Activated CD4-positive, alpha-beta T cell treated with anti-CD3 and anti-CD28 coated beads, Interleukin-2, amount 10 ng/mL, durations not matched to agents 24 days and 14 days (primary cell): Measurements from ENCODE around the gene SMARCD3. TPM values are rescaled to one million over a fixed set of nuclear protein-coding genes. Genes with fewer than 3 reads are reported as not detected.

Experiments
- DNase-seq: peaks from one replicate; pipeline ENCODE4 v3.0.0; 2022
- H3K27ac Mint-ChIP-seq: one replicate; pipeline ENCODE4 v1.8.0; 2022; ENCODE audit warnings: mild to moderate bottlenecking, mixed read lengths
- H3K27me3 Mint-ChIP-seq: one replicate; pipeline ENCODE4 v1.8.0; 2022; ENCODE audit warnings: mixed read lengths
- H3K36me3 Mint-ChIP-seq: one replicate; pipeline ENCODE4 v1.8.0; 2022; ENCODE audit warnings: low read depth, mild to moderate bottlenecking, mixed read lengths
- H3K4me1 Mint-ChIP-seq: one replicate; pipeline ENCODE4 v1.8.0; 2021; ENCODE audit warnings: mixed read lengths
- H3K4me3 Mint-ChIP-seq: one replicate; pipeline ENCODE4 v1.8.0; 2022; ENCODE audit warnings: mild to moderate bottlenecking, moderate library complexity, mixed read lengths
- H3K9me3 Mint-ChIP-seq: one replicate; pipeline ENCODE4 v1.8.0; 2021; ENCODE audit warnings: mixed read lengths
- intact Hi-C: fragments of 100-400 bp; cut with micrococcal nuclease; formaldehyde crosslinking; loops from one replicate; pipeline ENCODE4 v1.15.1; 2023
- total RNA-seq: library from RNA; stranded (reverse); gene quantifications from 2 replicates; pipeline ENCODE4 v1.2.3, GENCODE V29; 2022

Gene SMARCD3
- total RNA-seq, 1 donor from 2014 or later = 2.9 TPM

DNA sequence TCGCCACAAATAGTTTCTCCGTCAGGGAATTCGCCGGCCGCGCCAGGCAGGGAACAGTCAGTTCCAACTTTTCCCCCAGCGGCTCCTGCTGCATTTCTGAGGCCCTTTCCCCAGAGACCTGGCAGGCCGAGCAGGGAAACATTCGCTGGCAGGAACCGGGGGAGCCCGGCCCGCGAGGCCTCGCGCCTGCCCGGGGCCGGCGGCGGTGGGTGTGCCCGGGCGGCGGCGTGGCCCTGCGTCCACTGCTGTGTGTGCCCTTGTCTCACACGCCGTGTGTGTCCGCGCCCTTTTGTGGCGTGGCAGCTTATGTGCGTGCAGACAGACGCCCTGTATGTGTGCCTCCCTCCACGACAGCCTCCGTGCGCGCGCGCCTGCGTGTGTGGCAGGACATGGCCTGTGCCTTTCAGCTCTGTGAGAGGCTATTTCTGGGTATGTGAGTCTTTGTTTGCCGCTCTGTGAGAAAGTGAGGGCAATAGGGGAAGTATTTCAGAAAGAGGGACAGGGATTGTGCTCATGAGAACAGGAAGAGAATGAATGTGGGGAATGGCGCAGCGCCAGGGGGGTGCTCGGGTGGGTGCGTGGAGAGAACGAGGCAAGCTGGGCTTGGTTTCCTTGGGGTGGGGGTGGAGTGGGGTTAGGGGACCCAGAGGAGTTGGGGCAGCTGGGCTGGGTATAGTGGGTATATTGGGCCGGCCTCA lies 689 bp upstream of the SMARCD3 start:
- peaks cover 24% of the 10 kb centered on the region for H3K4me1 Mint-ChIP-seq
- no peaks in the 10 kb centered on the region for H3K36me3 Mint-ChIP-seq
- H3K4me3 Mint-ChIP-seq = peak overlapping the region; percentile 50
- H3K27ac Mint-ChIP-seq = no peak overlapping the region
- DNase-seq = peak; percentile 79
- peaks cover 69% of the 10 kb centered on the region for H3K27me3 Mint-ChIP-seq
- H3K9me3 Mint-ChIP-seq = no peaks in the 10 kb centered on the region
- intact Hi-C loops = loop anchor here (2.0 to 10.0 kb wide), 3 partner anchors 28 to 196 kb away; partner anchors contain the start of gene CRYGN

DNA sequence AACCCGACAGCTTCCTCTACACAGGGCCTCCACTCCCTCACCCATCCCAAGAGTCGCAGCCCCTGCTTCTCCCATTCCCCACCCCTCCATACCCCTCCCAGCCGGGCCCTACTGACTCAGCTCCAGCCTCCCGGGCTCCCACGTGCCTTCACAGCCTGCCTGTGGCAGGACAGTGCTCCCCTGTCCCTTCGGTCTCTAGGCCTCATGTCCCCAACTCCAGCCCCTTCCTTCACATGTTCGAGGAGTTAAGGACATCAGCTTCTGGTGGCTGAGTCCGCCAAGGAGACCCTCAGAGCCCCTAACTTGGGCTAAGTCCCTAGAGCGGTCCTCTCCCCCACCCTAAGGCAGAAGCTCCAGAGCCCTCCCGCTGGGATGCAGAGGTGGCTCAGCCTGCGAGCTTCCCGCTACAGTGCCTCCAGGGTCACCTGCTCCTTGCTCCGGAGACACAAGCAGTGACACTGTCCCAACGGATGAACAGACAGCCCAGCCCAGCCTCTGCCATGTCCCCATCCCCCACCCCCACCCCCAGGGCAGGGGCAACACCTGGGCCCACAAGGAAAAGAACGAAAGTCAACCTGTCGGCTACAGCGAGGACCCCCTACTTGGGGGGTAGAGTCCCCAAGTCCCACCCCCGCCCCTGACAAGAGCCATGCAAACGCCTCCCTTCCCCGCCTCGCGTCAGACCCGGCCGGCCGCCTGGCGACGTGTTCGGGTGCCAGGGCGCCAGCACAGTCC lies 716 bp downstream of the SMARCD3 start:
- Mint-ChIP-seq H3K36me3 (no peaks in the 10 kb centered on the region), H3K27ac (no peak overlapping the region), H3K4me3 (peak overlapping the region; percentile 55), H3K27me3 (peaks cover 58% of the 10 kb centered on the region), H3K4me1 (peaks cover 36% of the 10 kb centered on the region), H3K9me3 (no peaks in the 10 kb centered on the region)
- no peak for DNase-seq
- intact Hi-C loops = loop anchor here (2.0 to 10.0 kb wide), 3 partner anchors 29 to 197 kb away; partner anchors contain the start of gene CRYGN

DNA sequence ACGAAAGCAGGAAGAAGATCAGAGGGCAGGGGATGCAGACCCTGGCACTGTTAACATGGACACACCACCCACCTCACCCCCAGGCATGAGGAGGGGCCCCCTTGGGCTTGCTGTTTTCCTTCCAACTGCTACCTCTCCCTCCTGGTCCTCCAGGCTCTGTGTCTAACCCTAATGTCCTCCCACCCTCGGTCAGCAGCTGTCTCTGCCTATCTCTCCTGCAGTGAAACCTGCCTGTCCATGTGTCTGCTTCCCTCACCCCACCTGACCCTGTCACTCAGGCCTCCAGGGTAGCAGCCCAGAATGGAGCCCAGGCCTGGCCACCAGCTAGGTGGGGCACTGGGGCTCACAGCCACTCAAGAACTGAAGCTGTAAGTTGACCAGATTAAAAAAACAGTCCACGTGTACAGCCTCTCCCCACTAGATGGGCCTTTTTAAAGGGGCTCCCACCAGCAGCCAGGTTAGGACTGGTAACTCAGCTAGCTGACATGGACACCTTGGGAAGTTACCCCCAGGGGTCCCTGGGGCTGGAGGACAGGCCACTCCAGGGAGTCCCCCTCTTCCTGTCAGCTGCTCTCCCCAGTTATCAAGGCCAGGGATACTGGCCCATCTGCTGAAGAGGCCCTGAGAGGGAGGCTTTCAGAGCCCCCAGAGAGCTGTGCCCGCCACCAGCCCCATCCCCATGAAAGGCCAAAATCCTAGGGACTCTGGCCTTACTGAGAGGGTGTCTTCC lies 1.5 kb downstream of the SMARCD3 start:
- H3K4me1 Mint-ChIP-seq = peaks cover 36% of the 10 kb centered on the region
- no peaks in the 10 kb centered on the region for H3K9me3 Mint-ChIP-seq
- intact Hi-C loops = loop anchor here (10.0 kb wide), 2 partner anchors 122 to 198 kb away; partner anchors contain the start of gene CRYGN
- no peaks in the 10 kb centered on the region for H3K36me3 Mint-ChIP-seq
- peak overlapping the region; percentile 37 for H3K4me3 Mint-ChIP-seq
- H3K27me3 Mint-ChIP-seq = peaks cover 51% of the 10 kb centered on the region
- H3K27ac Mint-ChIP-seq = peak overlapping the region; percentile 41
- DNase-seq = no peak

DNA sequence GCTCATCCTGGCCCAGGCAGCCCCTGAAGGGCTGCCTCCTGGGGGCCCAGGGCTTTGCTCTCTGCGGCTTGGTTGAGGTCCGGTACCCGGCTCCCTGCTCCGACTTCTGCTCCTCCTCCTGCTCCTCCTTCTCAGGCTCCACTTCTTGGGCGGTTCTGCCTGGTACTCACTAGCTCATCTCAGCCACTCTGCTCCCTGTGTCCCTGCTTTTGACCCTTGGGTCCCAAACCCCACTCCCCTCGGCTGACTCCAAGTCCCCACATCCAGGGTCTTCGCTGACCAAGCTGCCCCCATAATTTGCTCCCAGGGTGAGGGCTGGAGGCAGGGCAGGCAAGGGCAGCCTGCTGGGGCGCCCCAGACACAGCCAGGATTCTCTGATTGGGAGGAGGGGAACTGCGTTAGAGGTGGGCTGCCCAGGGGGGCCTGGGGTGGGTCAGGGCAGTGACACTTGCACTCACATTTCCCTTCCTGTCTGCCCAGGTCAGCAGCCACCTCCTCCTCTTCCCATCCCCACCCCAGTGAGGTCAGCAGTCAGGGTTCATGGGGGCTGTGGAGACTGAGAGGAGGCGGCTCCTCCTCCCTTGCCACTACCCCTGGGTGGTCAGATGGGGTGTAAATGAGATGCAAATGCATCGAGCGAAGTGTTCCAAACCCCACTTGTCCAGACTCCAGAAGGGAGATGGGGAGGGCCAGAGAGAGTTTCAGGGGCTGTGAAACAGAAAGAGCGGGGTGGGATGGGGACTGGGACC lies 2.2 kb downstream of the SMARCD3 start:
- Mint-ChIP-seq H3K9me3 (no peaks in the 10 kb centered on the region), H3K4me3 (peak overlapping the region; percentile 61), H3K36me3 (no peaks in the 10 kb centered on the region), H3K27ac (no peak overlapping the region), H3K4me1 (peaks cover 36% of the 10 kb centered on the region), H3K27me3 (peaks cover 50% of the 10 kb centered on the region)
- DNase-seq = no peak
- intact Hi-C loops = loop anchor here (10.0 kb wide), 2 partner anchors 121 to 199 kb away; partner anchors contain the start of gene CRYGN

DNA sequence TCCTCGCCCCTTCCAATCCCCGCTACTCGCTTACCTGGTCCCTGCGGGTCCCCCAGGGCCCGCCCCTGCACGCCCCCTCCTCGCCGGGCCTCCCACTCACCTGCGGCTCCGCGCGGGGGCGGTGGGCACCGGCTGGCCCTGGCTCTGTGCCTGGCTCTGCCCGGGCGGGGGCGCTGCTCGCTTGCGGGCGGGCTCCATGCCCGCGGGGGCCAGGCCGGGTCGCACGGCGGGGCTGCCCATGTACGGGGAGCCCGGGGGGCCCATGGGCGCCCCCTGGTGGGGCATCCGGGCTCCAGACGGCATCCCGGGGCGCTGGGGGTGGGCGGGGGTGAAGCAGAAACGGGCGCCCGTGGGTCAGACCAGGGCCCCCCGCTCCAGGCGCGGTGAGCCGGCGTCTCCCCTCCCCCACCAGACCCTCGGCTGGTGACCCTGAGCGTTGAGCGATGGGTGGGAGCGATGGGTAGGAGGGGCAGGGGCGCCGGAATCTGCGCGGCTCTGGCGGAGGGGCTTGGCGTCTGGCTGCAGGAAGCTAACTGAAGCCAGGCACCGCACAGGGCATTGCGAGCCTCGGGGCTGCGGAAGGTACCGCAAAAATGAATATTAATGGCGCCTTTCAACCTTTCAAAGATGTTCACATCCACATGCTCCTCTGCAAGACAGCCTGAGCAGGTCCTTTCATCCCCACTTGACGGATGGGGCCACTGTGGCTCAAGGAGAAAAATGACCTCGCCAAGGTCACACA lies 3.0 kb downstream of the SMARCD3 start:
- H3K4me3 Mint-ChIP-seq = peak overlapping the region; percentile 70
- H3K36me3 Mint-ChIP-seq = no peaks in the 10 kb centered on the region
- DNase-seq = peak; percentile 91
- no peak overlapping the region for H3K27ac Mint-ChIP-seq
- no peaks in the 10 kb centered on the region for H3K9me3 Mint-ChIP-seq
- peaks cover 35% of the 10 kb centered on the region for H3K4me1 Mint-ChIP-seq
- H3K27me3 Mint-ChIP-seq = peaks cover 42% of the 10 kb centered on the region
- intact Hi-C loops = loop anchor here (1.0 to 10.0 kb wide), 5 partner anchors 19 to 199 kb away; partner anchors contain the start of genes ABCF2 and CRYGN

DNA sequence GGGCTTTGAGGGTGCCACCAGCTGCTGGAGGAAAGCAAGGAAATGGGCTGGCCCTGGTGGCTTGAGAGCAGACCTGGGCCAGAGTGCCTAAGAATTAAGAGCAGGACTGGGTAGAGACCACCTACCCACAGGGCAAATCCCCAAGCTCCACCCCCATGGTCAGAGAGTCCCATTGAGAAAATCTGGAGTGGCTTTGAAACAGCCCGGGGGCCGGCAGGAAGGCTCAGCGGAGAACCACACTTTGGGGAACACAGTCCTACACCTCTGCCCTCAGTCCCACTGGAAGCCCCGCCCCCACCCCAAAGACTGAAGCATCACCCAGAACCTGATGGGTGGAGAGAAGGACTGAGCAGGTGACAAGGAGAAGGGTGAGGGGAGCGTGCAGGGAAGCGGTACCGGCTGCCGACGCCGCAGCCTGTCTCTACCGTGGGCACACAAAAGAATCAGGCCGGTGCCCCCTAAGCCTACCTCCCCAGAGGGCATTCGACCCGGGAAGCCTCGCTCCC lies 3.6 kb downstream of the SMARCD3 start:
- no peak for DNase-seq

DNA sequence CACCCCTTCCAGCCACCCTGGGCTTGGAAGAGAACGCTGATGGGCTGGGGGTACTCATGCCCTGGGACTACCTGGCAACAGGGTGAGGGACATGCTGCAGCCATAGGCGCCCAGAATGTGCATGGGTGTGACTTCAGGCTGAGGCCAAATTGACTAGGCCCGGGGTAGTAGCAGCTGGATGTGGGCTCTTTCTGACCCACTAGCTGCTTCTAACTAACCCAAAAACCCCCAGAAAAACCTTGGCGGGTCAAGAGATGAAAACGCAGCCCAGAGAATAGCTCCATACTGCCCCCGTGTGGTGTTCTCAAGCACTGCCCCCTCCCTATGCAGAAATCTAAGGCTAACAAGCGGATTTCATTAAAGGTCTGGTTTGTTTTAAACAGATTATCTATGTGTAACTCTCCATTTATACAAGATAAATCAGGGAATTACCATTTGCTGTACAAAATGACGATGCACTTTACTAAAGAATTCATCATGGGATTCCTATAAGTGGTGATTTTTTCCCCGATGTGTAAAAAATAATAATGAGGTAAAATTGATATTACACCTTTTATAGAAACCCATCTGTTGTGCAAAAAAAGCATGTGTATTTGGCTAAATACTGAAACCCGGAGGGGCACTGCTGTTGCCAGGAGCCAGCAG lies 4.2 kb downstream of the SMARCD3 start:
- H3K4me1 Mint-ChIP-seq = peaks cover 34% of the 10 kb centered on the region
- peak overlapping the region; percentile 70 for H3K4me3 Mint-ChIP-seq
- H3K36me3 Mint-ChIP-seq = peaks cover 5% of the 10 kb centered on the region
- intact Hi-C loops = loop anchor here (1.0 to 10.0 kb wide), 5 partner anchors 11 to 200 kb away; partner anchors contain the start of genes ABCF2 and CRYGN
- H3K27me3 Mint-ChIP-seq = peaks cover 32% of the 10 kb centered on the region
- no peaks in the 10 kb centered on the region for H3K9me3 Mint-ChIP-seq
- peak; percentile 89 for DNase-seq
- H3K27ac Mint-ChIP-seq = no peak overlapping the region

More for the DNA sequence above, 3.6 kb downstream of the SMARCD3 start:
- intact Hi-C loops = loop anchor here (1.0 to 10.0 kb wide), 6 partner anchors 12 to 200 kb away; partner anchors contain the start of genes ABCF2 and CRYGN
- Mint-ChIP-seq H3K27me3 (peaks cover 36% of the 10 kb centered on the region), H3K4me1 (peaks cover 35% of the 10 kb centered on the region), H3K4me3 (peak overlapping the region; percentile 70), H3K27ac (no peak overlapping the region), H3K9me3 (no peaks in the 10 kb centered on the region), H3K36me3 (peaks cover 3% of the 10 kb centered on the region)

DNA sequence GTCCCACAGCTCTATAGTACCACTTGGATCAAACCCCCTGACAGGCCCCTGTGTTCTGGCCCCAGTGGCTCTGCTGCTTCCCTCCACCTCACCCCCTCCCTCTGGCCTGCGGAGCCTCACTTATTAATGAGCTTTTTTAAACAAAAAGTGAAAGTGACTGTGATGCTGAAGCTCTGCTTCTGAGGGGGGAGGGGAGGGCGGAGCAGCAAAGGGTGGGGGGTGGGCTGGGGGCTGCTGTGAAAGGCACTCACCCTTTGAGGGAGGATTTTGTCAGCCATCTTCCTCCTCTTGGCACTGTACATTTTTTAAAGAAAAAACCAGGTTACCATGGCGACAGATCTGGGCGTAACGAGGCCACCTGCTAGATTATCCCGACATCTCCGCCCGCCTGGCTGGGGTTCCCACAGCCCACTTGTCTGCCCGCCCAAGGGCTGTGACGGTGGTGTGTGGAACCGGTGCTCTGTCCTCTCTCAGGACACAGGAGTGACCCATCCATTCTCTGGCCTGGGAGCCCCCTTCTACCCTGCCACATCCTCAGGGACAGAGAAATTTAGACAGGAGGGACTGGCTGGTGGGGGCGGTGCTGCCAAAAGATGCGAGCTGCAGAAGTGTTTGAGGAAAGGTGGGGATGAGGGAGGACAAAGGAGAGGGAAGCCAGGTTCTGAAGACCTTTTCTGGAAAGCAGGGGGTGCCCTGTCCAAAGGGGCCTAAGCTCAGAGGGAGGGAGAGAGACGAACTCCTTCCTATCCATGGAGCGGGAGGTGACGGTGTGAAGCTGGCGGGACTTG lies 4.9 kb downstream of the SMARCD3 start:
- DNase-seq = peak; percentile 85

DNA sequence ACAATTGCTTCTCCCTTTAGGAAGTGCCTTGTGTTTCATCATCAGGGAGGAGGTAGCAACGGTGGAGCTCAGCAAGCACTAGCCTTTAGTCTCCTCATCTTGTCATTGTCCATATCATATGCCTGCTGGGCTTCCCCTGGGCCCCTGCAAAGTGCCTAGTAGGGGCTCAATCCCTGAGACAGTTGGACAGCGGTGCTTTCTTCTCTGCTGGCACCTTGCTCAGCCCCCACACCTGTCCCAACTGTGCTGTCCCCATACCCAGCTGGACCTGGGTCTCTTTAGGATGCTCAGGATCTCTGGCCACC lies 5.5 kb downstream of the SMARCD3 start:
- DNase-seq = no peak
- H3K9me3 Mint-ChIP-seq = no peaks in the 10 kb centered on the region
- H3K27ac Mint-ChIP-seq = no peak overlapping the region
- H3K4me3 Mint-ChIP-seq = peak overlapping the region; percentile 70
- H3K27me3 Mint-ChIP-seq = peaks cover 26% of the 10 kb centered on the region
- intact Hi-C loops = loop anchor here (10.0 kb wide), 2 partner anchors 118 to 202 kb away; partner anchors contain the start of gene CRYGN
- peaks cover 5% of the 10 kb centered on the region for H3K36me3 Mint-ChIP-seq
- peaks cover 29% of the 10 kb centered on the region for H3K4me1 Mint-ChIP-seq

More for the DNA sequence above, 4.9 kb downstream of the SMARCD3 start:
- peak overlapping the region; percentile 70 for H3K4me3 Mint-ChIP-seq
- peak overlapping the region; percentile 63 for H3K27ac Mint-ChIP-seq
- H3K27me3 Mint-ChIP-seq = peaks cover 30% of the 10 kb centered on the region
- no peaks in the 10 kb centered on the region for H3K9me3 Mint-ChIP-seq
- H3K36me3 Mint-ChIP-seq = peaks cover 5% of the 10 kb centered on the region
- intact Hi-C loops = loop anchor here (1.0 to 10.0 kb wide), 5 partner anchors 10 to 201 kb away; partner anchors contain the start of genes ABCF2 and CRYGN
- H3K4me1 Mint-ChIP-seq = peaks cover 32% of the 10 kb centered on the region

DNA sequence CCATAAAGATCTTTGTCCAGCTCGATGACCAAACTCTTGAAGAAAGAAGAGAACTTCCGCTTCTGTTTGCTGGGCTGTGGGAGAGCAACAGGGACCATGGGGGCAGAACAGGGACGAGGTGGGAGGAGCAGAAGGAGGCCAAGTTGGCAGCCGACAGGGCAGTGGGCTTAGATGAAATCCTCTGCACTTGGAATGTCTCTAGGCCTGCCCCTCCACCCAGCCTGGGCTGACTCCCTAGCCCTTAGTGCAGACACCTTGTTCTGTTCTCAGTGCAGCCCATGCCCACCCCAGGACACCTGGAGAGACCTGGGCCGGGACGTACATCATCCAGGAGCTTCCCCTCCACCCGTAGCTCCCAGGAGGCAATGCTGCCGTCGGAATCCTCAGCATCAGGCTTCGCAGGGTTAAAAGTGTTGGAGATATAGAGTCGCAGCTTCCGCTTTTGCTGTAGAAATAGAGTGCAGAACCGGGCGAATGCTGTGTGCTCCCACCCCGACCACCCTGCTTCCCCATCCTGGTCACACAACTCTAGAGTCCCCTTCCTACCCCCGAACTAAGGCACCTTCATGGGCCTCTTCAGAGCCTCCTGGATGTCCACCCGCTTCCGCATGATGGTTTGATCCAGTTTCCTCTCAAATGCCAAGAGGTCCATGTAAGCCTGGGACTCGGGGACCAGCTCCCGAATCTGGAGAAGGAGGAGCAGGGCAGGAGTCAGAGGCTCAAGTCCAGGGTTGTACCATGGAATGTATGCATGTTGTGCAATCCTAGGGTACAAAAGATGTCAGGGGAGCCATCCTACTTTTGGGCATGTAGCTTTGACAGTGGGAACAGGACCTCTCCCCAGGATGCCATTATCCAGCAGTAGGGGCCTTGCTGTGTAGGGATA lies 6.1 kb downstream of the SMARCD3 start:
- peaks cover 25% of the 10 kb centered on the region for H3K4me1 Mint-ChIP-seq
- no peak for DNase-seq
- peaks cover 5% of the 10 kb centered on the region for H3K36me3 Mint-ChIP-seq
- H3K27me3 Mint-ChIP-seq = peaks cover 20% of the 10 kb centered on the region
- H3K9me3 Mint-ChIP-seq = no peaks in the 10 kb centered on the region
- H3K27ac Mint-ChIP-seq = no peak overlapping the region
- no peak overlapping the region for H3K4me3 Mint-ChIP-seq
- intact Hi-C loops = loop anchor here (10.0 kb wide), 2 partner anchors 118 to 202 kb away; partner anchors contain the start of gene CRYGN

DNA sequence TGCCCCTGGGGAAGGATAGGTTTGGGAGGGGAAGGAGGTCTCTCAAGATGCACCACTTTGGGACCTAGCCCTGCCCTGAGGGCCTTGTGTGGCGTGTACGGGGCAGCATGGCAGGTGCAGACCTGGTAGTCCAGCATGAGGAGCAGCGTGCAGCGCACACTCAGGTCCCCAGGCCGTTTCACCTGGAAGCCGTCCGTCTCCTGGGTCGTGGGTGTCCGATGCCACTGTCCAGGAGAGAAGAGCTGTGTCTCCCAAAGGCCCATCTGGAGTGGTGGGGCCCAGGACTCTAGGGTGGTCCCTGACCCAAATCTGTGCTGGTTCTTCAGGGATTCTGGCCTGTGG lies 6.8 kb downstream of the SMARCD3 start:
- H3K4me3 Mint-ChIP-seq = no peak overlapping the region
- intact Hi-C loops = loop anchor here (10.0 kb wide), 2 partner anchors 117 to 203 kb away; partner anchors contain the start of gene CRYGN
- no peak overlapping the region for H3K27ac Mint-ChIP-seq

More for the DNA sequence above, 6.8 kb downstream of the SMARCD3 start:
- no peak for DNase-seq
- Mint-ChIP-seq H3K36me3 (peaks cover 8% of the 10 kb centered on the region), H3K4me1 (peaks cover 25% of the 10 kb centered on the region), H3K9me3 (no peaks in the 10 kb centered on the region), H3K27me3 (peaks cover 13% of the 10 kb centered on the region)
